Measurements from ENCODE around the gene VAV1.
A peak's percentile ranks its signal among the peaks of the same experiment; 100 is the strongest.
"Not testable (repeated sequence)": the region's sequence is repeated elsewhere in the genome, so short reads cannot be mapped to it uniquely, and the experiment has no call there.

Gene VAV1

GRCh38 chr19:6853868-6854267 lies 81.4 kb downstream of the VAV1 start:
- no peak for DNase-seq

GRCh38 chr19:6854758-6855157 lies 82.2 kb downstream of the VAV1 start:
- no peak for DNase-seq

- DNase-seq = no peak
Measured at GRCh38 chr19:6856749-6857372, 84.4 kb downstream of the VAV1 start.

GRCh38 chr19:6861683-6862286 lies 89.3 kb downstream of the VAV1 start:
- no peak for DNase-seq

GRCh38 chr19:6862673-6863078 lies 90.2 kb downstream of the VAV1 start:
- peak; percentile 79 for DNase-seq

- DNase-seq = no peak
Measured at GRCh38 chr19:6864325-6864940, 91.9 kb downstream of the VAV1 start.

GRCh38 chr19:6865849-6866248 lies 93.3 kb downstream of the VAV1 start:
- DNase-seq = no peak

GRCh38 chr19:6866741-6867151 lies 94.2 kb downstream of the VAV1 start:
- no peak for DNase-seq

GRCh38 chr19:6868351-6868750 lies 95.8 kb downstream of the VAV1 start:
- no peak for DNase-seq

- DNase-seq = not testable (repeated sequence)
Measured at GRCh38 chr19:6869151-6869882, 96.8 kb downstream of the VAV1 start.

- DNase-seq = no peak
Measured at GRCh38 chr19:6873708-6874431, 101.4 kb downstream of the VAV1 start.

- DNase-seq = no peak
Measured at GRCh38 chr19:6875218-6875617, 102.7 kb downstream of the VAV1 start.

- DNase-seq = no peak
Measured at GRCh38 chr19:6876748-6877147, 104.2 kb downstream of the VAV1 start.

GRCh38 chr19:6877766-6878165 lies 105.3 kb downstream of the VAV1 start:
- no peak for DNase-seq

- DNase-seq = no peak
Measured at GRCh38 chr19:6886277-6886897, 113.9 kb downstream of the VAV1 start.

GRCh38 chr19:6887316-6887715 lies 114.8 kb downstream of the VAV1 start, which contains the start of gene ADGRE1:
Gene ADGRE1, plus strand, starts transcription at chr19:6887579. Its CDS starts 30 bp downstream, at chr19:6887609.
- DNase-seq = no peak

GRCh38 chr19:6888967-6889366 lies 116.5 kb downstream of the VAV1 start:
- DNase-seq = no peak

- no peak for DNase-seq
Measured at GRCh38 chr19:6890401-6890913, 117.9 kb downstream of the VAV1 start.

GRCh38 chr19:6890938-6891337 lies 118.4 kb downstream of the VAV1 start:
- no peak for DNase-seq

- DNase-seq = no peak
Measured at GRCh38 chr19:6891761-6892385, 119.4 kb downstream of the VAV1 start.

- DNase-seq = no peak
Measured at GRCh38 chr19:6894313-6894712, 121.8 kb downstream of the VAV1 start.

- DNase-seq = no peak
Measured at GRCh38 chr19:6903446-6903845, 130.9 kb downstream of the VAV1 start.
